NB4 (cell line): ENCODE results near the gene NSMF.

Experiments
- DNase-seq: peaks from one replicate; pipeline ENCODE4 v3.0.0; 2010; ENCODE audit warnings: low read depth
- H3K4me3 ChIP-seq: one replicate; pipeline ENCODE4 v1.5.1; 2011; ENCODE audit warnings: mild to moderate bottlenecking, low read depth, low read length, moderate library complexity
- MAX ChIP-seq: IDR thresholded peaks from 2 replicates; pipeline ENCODE4 v1.6.1; 2011; ENCODE audit warnings: low read depth, low read length
- MYC ChIP-seq: IDR thresholded peaks from 2 replicates; pipeline ENCODE4 v1.6.1; 2011; ENCODE audit warnings: low read depth, low read length
- POLR2A ChIP-seq: IDR thresholded peaks from 2 replicates; pipeline ENCODE4 v1.6.1; 2011; ENCODE audit warnings: mild to moderate bottlenecking; ENCODE audit not compliant: insufficient read length; ENCODE audit errors: extremely low read depth
- TF ChIP-seq, protein P1 (sequence below): IDR thresholded peaks from one replicate; pipeline ENCODE4 v1.5.1; 2012; ENCODE audit warnings: low read depth, low read length

The NSMF gene

GRCh38 chr9:137456061-137456863, 2.9 kb downstream of the NSMF start:
- no peak for DNase-seq
- no peak overlapping the region for H3K4me3 ChIP-seq
- TF ChIP-seq MAX, result no peak
- TF ChIP-seq, protein P1, sequence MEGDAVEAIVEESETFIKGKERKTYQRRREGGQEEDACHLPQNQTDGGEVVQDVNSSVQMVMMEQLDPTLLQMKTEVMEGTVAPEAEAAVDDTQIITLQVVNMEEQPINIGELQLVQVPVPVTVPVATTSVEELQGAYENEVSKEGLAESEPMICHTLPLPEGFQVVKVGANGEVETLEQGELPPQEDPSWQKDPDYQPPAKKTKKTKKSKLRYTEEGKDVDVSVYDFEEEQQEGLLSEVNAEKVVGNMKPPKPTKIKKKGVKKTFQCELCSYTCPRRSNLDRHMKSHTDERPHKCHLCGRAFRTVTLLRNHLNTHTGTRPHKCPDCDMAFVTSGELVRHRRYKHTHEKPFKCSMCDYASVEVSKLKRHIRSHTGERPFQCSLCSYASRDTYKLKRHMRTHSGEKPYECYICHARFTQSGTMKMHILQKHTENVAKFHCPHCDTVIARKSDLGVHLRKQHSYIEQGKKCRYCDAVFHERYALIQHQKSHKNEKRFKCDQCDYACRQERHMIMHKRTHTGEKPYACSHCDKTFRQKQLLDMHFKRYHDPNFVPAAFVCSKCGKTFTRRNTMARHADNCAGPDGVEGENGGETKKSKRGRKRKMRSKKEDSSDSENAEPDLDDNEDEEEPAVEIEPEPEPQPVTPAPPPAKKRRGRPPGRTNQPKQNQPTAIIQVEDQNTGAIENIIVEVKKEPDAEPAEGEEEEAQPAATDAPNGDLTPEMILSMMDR, result no peak

GRCh38 chr9:137455359-137455991, 3.7 kb downstream of the NSMF start:
- no peak for TF ChIP-seq MAX
- H3K4me3 ChIP-seq, result no peak overlapping the region
- DNase-seq, result no peak

DNA sequence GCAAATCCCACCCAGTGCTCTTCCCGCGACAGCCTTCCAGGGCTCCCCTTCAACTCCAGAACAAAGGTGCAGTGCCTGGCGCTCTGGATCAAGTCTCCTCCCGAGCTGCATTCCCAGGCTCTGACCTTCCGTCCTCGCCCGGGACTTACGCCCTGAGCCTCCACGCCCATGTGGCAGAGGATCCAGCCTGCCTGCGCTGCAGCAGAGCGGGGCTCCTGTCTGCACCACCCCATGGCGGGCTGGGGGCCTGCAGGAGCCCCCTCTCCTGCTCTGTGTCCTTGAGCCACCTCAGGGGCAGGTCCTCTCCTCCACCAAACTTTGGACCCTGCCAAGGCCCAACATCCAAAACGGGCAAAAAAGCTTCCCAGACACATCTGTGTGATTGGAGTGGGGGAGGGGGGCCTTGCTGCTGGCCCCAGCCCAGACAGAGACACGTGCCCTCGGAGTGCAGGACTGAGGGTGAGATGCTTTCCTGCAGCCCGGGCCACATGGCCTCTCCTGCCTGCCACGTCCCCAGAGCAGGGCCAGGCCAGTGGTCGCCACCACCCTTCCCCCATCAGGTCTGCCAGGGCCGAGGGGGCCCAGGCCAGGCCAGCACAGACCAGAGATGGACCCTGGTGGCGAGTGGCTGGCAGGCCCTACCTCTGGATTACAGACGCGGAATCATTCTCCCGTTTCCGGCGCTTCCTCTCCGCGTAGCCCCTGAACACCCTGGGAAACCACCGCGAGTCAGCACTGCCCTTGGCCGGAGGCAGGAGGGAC, 4.4 kb downstream of the NSMF start:
- DNase-seq, result no peak
- H3K4me3 ChIP-seq, result no peak overlapping the region
- TF ChIP-seq, protein P1, result no peak
- TF ChIP-seq POLR2A (no peak), MAX (no peak), MYC (no peak)

GRCh38 chr9:137454145-137454596, 5.0 kb downstream of the NSMF start:
- no peak overlapping the region for H3K4me3 ChIP-seq

GRCh38 chr9:137453643-137454081, 5.5 kb downstream of the NSMF start:
- no peak overlapping the region for H3K4me3 ChIP-seq
- TF ChIP-seq, protein P1, result no peak
- TF ChIP-seq POLR2A, result no peak
- TF ChIP-seq MAX, result no peak
- TF ChIP-seq MYC, result no peak
- peak; percentile 58 for DNase-seq

More at GRCh38 chr9:137454145-137454596, 5.0 kb downstream of the NSMF start:
- peak; percentile 49 for DNase-seq
- no peak for TF ChIP-seq MAX
- TF ChIP-seq, protein P1, result no peak
